Neural crest cell (in vitro differentiated cells): ENCODE measurements around the gene FAM228A. TPM values are rescaled to one million over a fixed set of nuclear protein-coding genes. Genes with fewer than 3 reads are reported as not detected.

Experiments used
- DNase-seq: peaks from one replicate; pipeline ENCODE4 v3.0.0; 2021; ENCODE audit warnings: low read depth, mixed read lengths, low spot score
- H3K27ac Mint-ChIP-seq: one replicate; pipeline ENCODE4 v1.8.0; 2021; ENCODE audit warnings: mild to moderate bottlenecking, mixed read lengths; ENCODE audit not compliant: unreplicated experiment
- H3K27me3 Mint-ChIP-seq: 2 replicates; pipeline ENCODE4 v1.8.0; 2021; ENCODE audit warnings: low read depth, mild to moderate bottlenecking, mixed read lengths
- H3K36me3 Mint-ChIP-seq: 2 replicates; pipeline ENCODE4 v1.8.0; 2021; ENCODE audit warnings: low read depth, mild to moderate bottlenecking, mixed read lengths
- H3K4me1 Mint-ChIP-seq: 2 replicates; pipeline ENCODE4 v1.8.0; 2021; ENCODE audit warnings: mixed read lengths
- H3K4me3 Mint-ChIP-seq: one replicate; pipeline ENCODE4 v1.8.0; 2021; ENCODE audit warnings: mild to moderate bottlenecking, mixed read lengths
- H3K9me3 Mint-ChIP-seq: 2 replicates; pipeline ENCODE4 v1.8.0; 2021; ENCODE audit warnings: mixed read lengths
- total RNA-seq: library from RNA; stranded (reverse); gene quantifications from 2 replicates; pipeline ENCODE4 v1.2.1, GENCODE V29; 2021
- TF ChIP-seq, protein P1 (sequence below): fragments of 200-600 bp; sonication (generic); conservative IDR thresholded peaks from 2 replicates; pipeline ENCODE4 v1.5.0; 2021; ENCODE audit warnings: antibody characterized with exemption, mild to moderate bottlenecking

FAM228A gene
- total RNA-seq, 1 donor from 2014 or later = 0.51 TPM

GRCh38 chr2:24203029-24203786 is 28.4 kb downstream of the FAM228A start:
- no peak for DNase-seq
- no peak overlapping the region for H3K27ac Mint-ChIP-seq
- no peaks in the 10 kb centered on the region for H3K27me3 Mint-ChIP-seq
- TF ChIP-seq, protein P1, sequence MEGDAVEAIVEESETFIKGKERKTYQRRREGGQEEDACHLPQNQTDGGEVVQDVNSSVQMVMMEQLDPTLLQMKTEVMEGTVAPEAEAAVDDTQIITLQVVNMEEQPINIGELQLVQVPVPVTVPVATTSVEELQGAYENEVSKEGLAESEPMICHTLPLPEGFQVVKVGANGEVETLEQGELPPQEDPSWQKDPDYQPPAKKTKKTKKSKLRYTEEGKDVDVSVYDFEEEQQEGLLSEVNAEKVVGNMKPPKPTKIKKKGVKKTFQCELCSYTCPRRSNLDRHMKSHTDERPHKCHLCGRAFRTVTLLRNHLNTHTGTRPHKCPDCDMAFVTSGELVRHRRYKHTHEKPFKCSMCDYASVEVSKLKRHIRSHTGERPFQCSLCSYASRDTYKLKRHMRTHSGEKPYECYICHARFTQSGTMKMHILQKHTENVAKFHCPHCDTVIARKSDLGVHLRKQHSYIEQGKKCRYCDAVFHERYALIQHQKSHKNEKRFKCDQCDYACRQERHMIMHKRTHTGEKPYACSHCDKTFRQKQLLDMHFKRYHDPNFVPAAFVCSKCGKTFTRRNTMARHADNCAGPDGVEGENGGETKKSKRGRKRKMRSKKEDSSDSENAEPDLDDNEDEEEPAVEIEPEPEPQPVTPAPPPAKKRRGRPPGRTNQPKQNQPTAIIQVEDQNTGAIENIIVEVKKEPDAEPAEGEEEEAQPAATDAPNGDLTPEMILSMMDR = no peak
- H3K4me3 Mint-ChIP-seq = no peak overlapping the region
- peaks cover 2% of the 10 kb centered on the region for H3K36me3 Mint-ChIP-seq
- H3K9me3 Mint-ChIP-seq = no peaks in the 10 kb centered on the region
- no peaks in the 10 kb centered on the region for H3K4me1 Mint-ChIP-seq

- no peaks in the 10 kb centered on the region for H3K4me1 Mint-ChIP-seq
- H3K36me3 Mint-ChIP-seq = peaks cover 2% of the 10 kb centered on the region
- no peak overlapping the region for H3K4me3 Mint-ChIP-seq
- no peaks in the 10 kb centered on the region for H3K9me3 Mint-ChIP-seq
- TF ChIP-seq, protein P1 = no peak
- H3K27ac Mint-ChIP-seq = no peak overlapping the region
- H3K27me3 Mint-ChIP-seq = no peaks in the 10 kb centered on the region
- DNase-seq = no peak
Measured at GRCh38 chr2:24203787-24204150, 28.9 kb downstream of the FAM228A start.

DNA sequence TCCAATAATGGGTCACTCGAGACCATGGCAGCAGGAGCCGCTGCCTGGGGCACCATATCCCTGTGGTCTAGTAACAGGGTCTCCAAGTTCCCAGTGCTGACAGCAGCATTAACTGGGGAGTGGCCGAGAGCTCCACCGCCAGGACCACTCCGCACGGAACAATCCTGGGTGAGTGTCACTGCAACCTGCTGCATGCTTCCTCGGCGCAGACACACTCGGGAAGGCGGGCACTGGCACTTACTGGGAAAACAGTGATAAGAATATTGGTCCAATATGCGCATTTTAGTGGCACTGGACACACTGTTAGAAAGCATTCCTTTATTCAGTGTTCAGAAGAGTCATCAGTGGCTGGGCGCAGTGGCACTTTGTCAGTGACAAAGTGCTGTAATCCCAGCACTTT is 29.7 kb downstream of the FAM228A start:
- Mint-ChIP-seq H3K4me1 (no peaks in the 10 kb centered on the region), H3K9me3 (no peaks in the 10 kb centered on the region), H3K4me3 (no peak overlapping the region), H3K36me3 (peaks cover 4% of the 10 kb centered on the region), H3K27ac (no peak overlapping the region), H3K27me3 (no peaks in the 10 kb centered on the region)
- TF ChIP-seq, protein P1 = no peak
- no peak for DNase-seq

DNA sequence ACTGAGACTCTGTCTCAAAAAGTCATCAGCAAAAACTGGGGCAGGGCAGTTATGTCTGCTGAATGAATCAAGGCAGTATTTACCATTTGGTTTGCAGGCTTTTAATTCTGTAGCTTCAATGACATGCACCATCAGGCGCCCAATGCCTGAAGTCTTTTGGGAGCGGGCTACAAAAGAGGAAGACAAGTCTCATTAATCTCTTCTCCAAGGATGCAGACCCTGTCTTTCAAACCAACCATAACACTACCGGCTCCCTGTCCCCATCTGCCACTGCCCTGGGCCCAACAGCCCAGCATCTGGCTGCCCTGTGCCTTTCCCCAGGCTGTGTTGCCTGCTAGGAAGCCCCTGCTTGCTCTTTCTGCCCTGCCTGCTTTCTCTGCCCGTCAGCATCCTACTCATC is 30.3 kb downstream of the FAM228A start:
- H3K27ac Mint-ChIP-seq = no peak overlapping the region

GRCh38 chr2:24206242-24206641 is 31.4 kb downstream of the FAM228A start:
- H3K4me1 Mint-ChIP-seq = peaks cover 4% of the 10 kb centered on the region
- H3K27me3 Mint-ChIP-seq = no peaks in the 10 kb centered on the region
- TF ChIP-seq, protein P1 = no peak
- no peak overlapping the region for H3K27ac Mint-ChIP-seq
- DNase-seq = no peak
- peaks cover 4% of the 10 kb centered on the region for H3K36me3 Mint-ChIP-seq
- H3K4me3 Mint-ChIP-seq = no peak overlapping the region
- no peaks in the 10 kb centered on the region for H3K9me3 Mint-ChIP-seq

More for the DNA sequence above, 30.3 kb downstream of the FAM228A start:
- no peak for DNase-seq
- H3K27me3 Mint-ChIP-seq = no peaks in the 10 kb centered on the region
- peaks cover 4% of the 10 kb centered on the region for H3K36me3 Mint-ChIP-seq
- H3K4me3 Mint-ChIP-seq = no peak overlapping the region
- TF ChIP-seq, protein P1 = no peak
- no peaks in the 10 kb centered on the region for H3K9me3 Mint-ChIP-seq
- H3K4me1 Mint-ChIP-seq = peaks cover 4% of the 10 kb centered on the region
